HL-60 (cell line): Measurements from ENCODE around the gene CENPE.

Experiments used
- DNase-seq, 2 experiments: peaks; one replicate each; pipeline ENCODE4 v3.0.0-alpha.2; 2010 to 2020; ENCODE audit warnings: low read depth in 1 of 2, low spot score in 1 of 2
- H3K27ac ChIP-seq: fragments of 250-450 bp; sonication (Bioruptor Pico); replicated peaks from 2 replicates; pipeline ENCODE4 v1.5.1; 2020; ENCODE audit warnings: mild to moderate bottlenecking, moderate library complexity
- H3K27me3 ChIP-seq: fragments of 250-450 bp; sonication (Bioruptor Pico); 2 replicates; pipeline ENCODE4 v1.5.1; 2021; ENCODE audit warnings: mild to moderate bottlenecking, moderate library complexity; ENCODE audit not compliant: insufficient read depth, poor library complexity, severe bottlenecking
- H3K4me3 ChIP-seq: replicated peaks from 2 replicates; pipeline ENCODE4 v1.5.1; 2011; ENCODE audit warnings: mild to moderate bottlenecking, control low read depth, low read length; ENCODE audit not compliant: insufficient read depth
- CTCF ChIP-seq: IDR thresholded peaks from one replicate; pipeline ENCODE4 v1.5.1; 2011; ENCODE audit warnings: low read length, control low read depth, inconsistent platforms; ENCODE audit not compliant: insufficient read depth
- GABPA ChIP-seq: IDR thresholded peaks from 2 replicates; pipeline ENCODE4 v1.6.1; 2012; ENCODE audit warnings: low read depth
- POLR2AphosphoS5 ChIP-seq: IDR thresholded peaks from 2 replicates; pipeline ENCODE4 v1.6.1; 2012; ENCODE audit warnings: low read depth
- REST ChIP-seq: IDR thresholded peaks from 2 replicates; pipeline ENCODE4 v1.6.1; 2012; ENCODE audit warnings: low read depth; ENCODE audit not compliant: insufficient replicate concordance
- SPI1 ChIP-seq: IDR thresholded peaks from 2 replicates; pipeline ENCODE4 v1.6.1; 2012; ENCODE audit warnings: low read depth, mild to moderate bottlenecking, borderline replicate concordance

CENPE gene

DNA sequence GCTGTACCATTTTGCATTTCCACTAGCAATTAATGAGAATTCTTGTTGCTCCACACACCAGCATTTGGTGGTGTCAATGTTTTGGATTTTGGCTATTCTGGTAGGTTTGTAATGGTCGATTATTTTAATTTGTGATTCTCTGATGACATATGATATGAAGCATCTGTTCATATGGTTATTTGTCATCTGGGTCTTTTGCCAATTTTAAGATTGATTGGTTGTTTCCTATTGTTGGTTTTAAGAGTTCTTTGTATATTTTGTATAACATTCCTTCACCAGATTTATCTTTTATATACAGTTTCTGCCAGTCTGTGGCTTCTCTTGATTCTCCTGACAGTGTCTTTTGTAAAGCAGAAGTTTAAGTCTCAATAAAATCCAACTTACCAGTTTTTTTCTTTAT is 80.0 kb downstream of the CENPE start:
- Histone ChIP-seq H3K27ac (no peak overlapping the region), H3K27me3 (no peaks in the 10 kb centered on the region), H3K4me3 (no peak overlapping the region)
- TF ChIP-seq SPI1 (no peak), REST (no peak), POLR2AphosphoS5 (no peak), GABPA (no peak), CTCF (no peak)
- DNase-seq, result no peak

- no peak for DNase-seq
- Histone ChIP-seq H3K4me3 (no peak overlapping the region), H3K27ac (no peak overlapping the region), H3K27me3 (no peaks in the 10 kb centered on the region)
- TF ChIP-seq REST (no peak), SPI1 (no peak), CTCF (no peak), GABPA (no peak), POLR2AphosphoS5 (no peak)
Measured at GRCh38 chr4:103111598-103111997, 86.5 kb downstream of the CENPE start.

GRCh38 chr4:103108542-103108941 is 89.6 kb downstream of the CENPE start:
- TF ChIP-seq CTCF (no peak), GABPA (no peak), POLR2AphosphoS5 (no peak), REST (no peak), SPI1 (no peak)

More at GRCh38 chr4:103108542-103108941, 89.6 kb downstream of the CENPE start:
- Histone ChIP-seq H3K27ac (no peak overlapping the region), H3K27me3 (no peaks in the 10 kb centered on the region), H3K4me3 (no peak overlapping the region)
- no peak for DNase-seq
